Stimulated activated naive CD4-positive, alpha-beta T cell treated with Interleukin-2 at 50 U/mL for 16 hours (primary cell): ENCODE results near the gene WDR35.
"Not testable (repeated sequence)": the region's sequence is repeated elsewhere in the genome, so short reads cannot be mapped to it uniquely, and the experiment has no call there.

Experiments
- DNase-seq: peaks from one replicate; lab custom pipeline; 2025; lab: John Stamatoyannopoulos, UW

The WDR35 gene

DNA sequence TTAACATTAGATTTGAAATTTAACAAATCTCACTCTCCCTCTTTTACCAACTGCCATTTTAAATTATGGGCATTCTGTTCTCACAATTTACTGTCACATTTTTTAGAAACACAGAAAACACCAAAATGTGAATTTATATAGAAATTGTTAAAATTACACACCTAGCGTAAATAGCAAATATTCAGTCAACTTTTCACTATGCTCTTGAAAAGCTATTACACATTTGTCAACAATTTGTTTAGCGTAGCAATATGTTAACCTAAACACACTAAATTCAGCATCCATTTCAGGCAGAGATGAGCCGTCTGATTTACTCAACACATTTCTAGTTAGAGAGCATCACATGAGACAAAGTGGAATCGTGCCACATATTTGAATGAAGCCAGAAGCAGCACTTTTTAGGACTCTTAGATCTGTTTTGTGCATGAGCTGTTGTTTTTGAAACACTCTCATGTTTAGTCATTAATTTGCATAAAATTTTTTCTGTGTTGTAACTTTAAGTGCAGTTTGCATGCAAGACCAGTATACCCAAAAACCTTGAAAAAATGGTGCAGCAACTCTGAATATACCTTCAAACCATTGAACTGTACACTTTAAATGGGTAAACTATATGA, 96.3 kb downstream of the WDR35 start:
- DNase-seq, result no peak

- not testable (repeated sequence) for DNase-seq
Observed at GRCh38 chr2:19891971-19892370, 97.9 kb downstream of the WDR35 start.

DNA sequence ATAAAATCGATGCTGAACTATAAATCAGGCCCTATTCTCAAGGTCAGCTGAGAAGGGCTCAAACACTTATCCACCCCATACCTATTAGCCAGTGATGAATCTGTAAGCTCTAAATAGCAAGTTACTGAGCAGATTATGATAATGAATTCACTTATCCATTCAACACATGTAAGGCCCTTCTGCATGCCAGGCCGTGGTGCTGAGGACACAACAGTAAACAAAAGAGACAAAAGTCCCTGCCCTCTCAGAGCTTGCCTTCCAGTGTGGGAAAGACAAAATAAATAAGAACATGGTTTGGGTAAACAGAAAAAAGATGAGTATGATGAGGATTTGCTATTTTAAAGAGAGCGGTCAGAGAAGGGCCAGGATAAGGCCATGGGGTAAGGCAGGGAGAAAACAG, 99.8 kb downstream of the WDR35 start:
- no peak for DNase-seq

GRCh38 chr2:19888831-19889230, 101.1 kb downstream of the WDR35 start:
- DNase-seq, result no peak

DNA sequence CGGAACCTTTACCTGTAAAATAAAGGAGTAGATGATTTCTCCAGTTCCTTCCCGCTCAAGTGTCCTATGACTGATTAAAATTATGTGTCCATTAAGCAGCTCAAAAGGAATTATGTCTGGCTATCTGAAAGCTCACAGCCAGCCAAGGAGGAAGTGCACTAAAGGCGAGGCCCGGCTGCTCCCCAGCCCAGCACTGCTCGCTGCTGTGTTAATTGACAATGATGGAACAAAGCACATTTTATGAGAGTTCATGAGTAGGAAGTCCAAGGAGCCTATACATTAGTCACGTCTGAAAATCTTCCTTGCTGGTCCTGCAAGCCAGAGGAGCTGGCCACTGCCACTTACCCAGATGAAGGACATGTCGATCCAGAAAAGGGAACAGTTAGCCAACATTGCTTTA, 102.4 kb downstream of the WDR35 start:
- no peak for DNase-seq

DNA sequence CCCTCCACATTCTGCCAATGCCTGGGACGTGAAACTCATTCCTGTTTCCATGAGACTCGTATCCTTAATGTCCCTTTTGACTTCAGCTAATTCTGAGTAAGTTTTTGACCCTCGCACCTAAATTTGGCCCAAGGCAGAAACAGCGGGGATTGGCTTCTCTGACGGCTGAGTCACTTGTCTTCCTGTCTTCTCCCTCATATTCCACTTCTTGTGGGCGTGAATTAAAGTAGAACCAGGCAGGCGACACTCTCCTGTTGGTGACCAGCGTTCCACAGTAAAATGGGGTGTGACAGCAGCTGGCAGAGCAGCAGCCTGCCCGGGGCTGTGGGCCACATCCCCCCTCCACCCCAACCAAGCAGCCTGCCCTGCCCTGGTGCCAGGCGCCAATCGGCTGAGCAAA, 103.6 kb downstream of the WDR35 start:
- DNase-seq, result no peak

DNA sequence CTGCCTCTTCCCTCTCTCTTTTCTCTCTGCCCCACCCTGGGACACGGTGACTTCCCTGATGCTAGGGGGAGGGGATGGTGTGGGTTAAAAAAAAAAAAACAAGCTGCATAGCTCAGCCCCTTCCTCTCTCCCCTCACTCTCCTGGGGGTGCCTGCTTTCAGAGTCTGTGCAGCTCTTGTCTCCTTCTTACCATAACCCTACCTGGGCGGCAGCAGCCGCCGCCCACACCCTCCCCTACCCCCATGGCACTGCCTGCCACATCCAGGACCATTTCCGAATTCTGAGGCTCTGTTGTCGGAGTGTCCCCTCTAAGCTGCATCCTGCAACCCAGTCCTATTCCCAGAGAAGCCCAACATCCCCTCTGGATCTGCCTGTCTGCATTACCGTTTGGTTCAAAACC, 104.1 kb downstream of the WDR35 start:
- no peak for DNase-seq

DNA sequence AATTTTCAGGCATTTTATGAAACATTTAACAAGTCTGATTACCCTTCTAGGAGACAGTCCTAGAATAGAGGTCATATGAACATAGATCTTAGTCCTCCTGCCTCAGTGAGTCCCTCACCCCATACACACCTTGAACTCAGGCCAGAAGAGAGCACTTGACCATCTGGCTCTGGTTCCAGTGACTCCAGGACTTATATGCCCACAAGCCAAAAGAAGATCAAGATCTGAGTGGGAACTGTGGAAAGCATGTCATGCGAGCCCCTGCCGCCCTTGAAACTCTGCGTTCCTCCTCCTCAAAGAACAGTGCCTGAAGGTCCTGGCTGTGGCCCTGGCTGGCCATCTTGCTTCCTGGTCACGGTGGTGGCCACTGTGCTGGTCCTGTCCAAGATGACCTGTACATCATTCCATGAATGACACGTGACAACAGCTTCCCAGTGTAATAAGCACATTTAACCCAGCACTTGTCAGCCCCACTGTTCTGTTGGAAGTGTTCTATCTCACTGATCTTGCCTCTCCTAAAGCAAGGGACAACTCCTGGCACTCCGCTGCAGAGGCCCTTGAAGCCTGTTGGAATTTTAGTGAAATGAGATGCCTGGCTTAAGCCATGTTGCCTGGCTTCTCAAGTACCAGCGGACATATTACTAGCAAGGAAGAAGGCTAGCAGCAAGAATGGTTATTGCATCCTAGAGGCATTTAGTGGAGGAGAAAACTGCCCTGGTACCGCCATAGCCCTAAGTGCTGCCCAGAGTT, 105.8 kb downstream of the WDR35 start:
- DNase-seq, result no peak

DNA sequence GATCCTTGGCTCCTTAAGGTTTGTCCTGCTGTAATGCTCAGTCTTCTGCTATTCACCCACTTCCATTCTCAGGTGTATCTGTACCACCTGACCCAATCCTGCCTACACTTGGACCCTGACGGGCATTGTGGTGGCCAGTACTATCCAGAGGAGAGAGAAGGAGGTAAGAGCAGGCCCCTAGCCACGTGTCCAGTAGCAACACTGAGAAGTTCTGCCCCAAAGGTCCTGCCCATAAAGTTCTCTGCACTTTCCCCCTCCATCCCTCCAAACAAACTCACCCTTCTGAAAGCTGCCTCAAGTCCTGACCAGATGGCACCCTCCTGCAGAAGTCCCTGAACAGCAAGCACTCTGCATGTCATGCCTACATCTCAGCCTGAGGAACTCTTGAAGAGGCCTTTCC, 106.4 kb downstream of the WDR35 start:
- no peak for DNase-seq

DNA sequence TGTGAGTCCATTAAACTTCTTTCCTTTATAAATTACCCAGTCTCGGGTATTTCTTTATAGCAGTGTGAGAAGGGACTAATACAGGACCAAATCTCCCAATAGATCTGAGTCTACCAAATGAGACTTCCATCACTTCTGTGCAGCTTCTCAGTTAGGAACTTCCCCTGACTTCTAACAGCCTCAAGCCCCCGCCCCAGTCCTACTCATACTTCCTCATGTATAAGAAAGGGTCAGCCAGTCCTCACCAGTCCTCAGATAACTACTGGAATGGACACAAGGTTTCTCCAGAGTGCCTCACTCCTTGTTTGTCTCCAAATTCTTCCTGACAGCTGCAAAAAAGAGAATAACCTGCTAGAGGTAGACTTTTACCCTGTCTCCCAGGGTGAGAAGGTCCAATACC, 107.6 kb downstream of the WDR35 start:
- no peak for DNase-seq

GRCh38 chr2:19881908-19882265, 108.0 kb downstream of the WDR35 start:
- no peak for DNase-seq

DNA sequence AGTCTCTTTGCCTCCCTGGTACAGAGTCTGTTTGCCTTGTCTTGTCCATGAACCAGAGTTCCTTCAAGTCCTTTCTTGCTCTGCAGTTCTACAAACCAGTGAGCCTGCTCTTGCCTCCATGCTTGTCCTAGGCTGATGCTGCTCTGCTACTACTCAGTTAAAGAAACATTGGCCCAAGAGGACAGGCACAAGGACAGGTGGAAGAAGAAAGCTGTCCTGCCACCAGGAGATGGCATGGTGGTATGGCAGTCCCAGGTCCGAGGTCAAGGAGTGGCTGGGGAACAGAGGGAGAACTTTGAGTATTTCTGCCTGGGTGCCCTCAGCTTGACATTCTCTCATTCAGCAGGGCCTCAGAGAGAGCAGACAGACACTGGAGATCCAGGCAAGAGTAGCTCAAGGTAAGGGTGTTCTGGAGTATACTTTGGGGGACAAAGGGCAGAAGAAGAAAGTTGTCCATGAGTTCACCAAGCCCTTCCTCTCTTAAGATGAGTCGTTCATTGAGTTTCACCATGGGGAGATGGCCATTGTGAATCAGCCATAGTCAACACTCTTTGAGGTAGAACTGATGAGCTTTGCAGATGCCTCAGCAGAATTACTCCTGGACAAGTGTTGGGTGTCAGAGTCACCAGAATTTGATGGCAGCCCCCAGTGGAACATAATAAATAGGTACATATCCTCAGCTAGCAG, 108.5 kb downstream of the WDR35 start:
- no peak for DNase-seq

DNA sequence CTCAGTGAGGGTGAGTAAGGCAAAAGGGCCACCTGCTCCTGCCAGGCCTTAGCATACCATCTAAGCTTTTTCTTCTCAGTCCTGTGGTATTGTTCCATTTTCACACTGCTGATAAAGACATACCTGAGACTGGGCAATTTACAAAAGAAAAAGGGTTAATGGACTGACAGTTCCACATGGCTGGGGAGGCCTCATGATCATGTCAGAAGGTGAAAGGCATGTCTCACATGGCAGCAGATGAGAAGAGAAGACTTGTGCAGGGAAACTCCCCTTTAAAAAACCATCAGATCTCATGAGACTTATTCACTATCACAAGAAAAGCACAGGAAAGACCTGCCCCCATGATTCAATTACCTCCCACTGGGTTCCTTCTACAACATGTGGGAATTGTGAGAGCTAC, 109.7 kb downstream of the WDR35 start:
- not testable (repeated sequence) for DNase-seq

DNA sequence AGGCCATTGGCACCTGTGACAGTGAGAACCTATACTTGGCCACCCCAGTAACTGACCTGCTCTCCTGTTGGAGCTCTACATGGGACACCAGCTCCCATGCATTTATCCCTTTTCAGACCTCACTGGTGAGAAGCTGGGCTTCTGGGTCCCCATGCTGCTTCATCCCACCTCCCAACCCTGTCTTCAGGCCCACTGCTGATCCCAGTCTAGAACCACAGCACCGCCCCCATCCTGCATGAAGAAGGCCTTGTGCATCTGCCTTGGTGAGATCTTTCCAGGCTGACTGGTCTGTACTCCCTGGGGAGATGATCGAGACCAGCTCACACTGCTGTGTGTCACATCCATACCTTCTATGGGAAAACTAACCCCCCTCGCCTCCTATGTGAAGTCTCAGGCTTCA, 110.8 kb downstream of the WDR35 start:
- no peak for DNase-seq

DNA sequence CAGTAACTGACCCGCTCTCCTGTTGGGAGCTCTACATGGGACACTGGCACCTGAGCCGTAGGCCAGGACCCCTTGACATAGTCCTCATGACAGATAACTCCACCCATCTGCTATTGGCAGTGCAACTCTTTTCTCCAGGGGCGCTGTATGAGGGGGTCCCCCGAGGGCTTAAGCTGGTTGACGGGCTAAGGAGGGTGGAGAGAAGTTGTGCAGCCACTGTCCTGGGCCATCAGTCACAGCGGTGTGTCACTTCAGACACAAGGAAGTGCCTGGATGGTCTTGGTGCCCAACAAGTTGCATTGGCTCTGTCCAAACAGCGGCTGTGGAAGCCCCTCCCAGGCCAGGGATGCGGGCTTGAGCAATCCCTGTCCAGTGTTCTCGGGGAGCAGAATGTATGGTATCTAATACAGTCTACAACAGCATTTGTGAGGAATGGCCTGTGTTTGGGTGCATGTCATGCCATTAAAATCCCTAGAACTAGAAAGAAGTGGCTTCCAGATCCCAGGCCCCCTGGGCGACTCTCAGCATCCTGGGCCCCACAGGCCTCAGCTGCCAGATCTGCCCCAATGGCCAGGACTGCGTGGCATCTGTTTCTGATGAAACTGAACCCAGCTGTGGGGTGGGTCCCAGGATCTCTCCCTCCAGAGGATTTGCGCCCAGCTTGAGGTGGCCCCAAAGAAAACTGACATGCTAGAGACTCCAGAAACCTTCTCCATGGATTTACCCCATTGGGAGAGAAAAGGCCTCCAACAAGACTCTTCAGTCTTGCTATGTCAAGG, 111.4 kb downstream of the WDR35 start:
- DNase-seq, result no peak

DNA sequence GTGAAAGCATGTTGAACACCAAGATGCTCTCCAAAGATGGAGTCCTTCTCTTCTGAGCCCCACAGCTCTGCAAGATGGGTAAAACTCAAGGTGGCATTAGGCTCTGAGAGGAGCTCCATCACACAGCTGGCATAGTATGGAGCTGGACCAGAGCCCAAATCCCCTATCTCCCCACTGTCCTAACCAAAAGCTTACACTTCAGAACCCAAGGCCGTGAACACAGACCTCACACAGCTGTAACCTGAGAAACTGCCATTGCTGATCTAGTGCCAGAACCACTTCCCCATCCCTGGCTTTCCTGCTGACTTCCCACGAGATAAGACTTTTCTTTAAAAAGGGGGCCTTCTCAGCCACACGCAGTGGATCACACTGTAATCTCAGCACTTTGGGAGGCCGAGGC, 113.2 kb downstream of the WDR35 start:
- DNase-seq, result no peak

DNA sequence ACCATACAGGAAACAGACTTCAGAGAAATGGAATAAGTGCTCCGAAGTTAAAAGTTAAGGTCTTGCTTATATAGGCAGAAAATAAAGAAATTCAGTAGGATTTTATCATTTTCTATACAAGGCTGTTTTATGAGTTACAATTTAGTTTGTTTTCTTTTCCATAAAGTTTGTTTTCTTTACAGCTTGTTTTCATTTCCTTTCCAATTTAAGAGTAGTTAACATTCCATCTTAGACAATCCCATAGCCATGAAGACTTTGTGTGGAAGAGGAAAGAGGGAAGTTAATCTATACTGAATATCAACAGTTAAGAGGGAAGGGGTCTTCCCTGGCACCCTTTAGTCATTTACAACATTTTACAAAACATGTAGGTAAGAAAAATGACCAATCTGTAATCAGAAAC, 114.6 kb downstream of the WDR35 start:
- DNase-seq, result no peak

- no peak for DNase-seq
Observed at GRCh38 chr2:19874726-19875125, 115.2 kb downstream of the WDR35 start.

GRCh38 chr2:19873014-19873413, 116.9 kb downstream of the WDR35 start:
- no peak for DNase-seq

DNA sequence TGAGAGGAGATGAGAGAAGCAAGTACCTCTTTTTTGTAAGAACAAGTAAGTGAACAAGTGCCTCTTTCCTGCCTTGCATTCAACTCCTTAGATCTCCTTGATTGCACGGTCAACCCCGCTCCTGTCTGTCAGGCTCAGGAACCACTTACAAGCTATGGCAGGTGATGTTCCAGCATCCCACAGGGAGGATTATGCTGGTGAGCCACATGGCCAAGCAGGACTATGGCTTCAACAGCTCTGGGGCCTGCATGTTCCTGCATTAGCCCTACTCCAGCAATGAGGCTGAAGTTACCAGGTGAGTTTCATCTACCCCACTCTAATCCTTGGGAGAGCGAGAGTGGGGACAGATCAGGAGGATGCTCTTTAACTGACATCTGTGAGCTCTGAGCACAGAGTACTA, 117.6 kb downstream of the WDR35 start:
- DNase-seq, result no peak

DNA sequence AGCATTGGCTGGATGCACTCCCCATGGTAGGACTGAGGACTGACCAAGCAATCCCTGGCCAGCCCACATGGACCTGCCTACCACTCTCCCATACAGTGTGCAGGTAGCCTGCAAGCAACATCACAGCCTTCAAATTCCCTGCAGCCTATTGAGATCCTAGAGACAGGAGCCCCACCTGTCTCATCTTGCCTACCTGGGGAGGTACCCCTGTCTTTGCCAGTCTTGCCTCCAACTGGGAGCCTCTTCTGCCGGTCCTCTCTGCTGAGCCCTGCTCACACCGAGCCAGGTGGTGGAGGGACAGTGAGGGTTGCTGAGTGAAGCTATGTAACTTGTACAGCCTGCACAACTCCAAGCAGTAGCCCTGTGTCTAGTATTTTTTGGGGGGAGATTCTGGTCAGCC, 118.1 kb downstream of the WDR35 start:
- DNase-seq, result no peak

DNA sequence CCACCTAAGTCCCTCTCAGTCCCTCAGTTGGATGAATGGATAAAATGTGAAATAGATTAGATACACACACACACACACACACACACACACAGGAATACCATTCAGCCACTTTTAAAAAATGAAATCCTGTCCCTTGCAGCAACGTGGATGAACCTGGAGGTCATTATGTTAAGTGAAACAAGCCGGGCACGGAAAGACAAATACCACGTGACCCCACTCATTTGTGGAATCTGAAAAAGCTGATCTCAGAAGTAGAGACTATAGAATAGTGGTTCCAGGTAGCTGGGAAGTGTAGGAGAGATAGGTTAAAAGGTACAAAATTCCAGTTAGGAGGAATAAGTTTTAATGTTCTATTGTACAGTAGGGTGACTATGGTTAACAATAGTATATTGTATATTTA, 119.1 kb downstream of the WDR35 start:
- DNase-seq, result no peak
